Tibial nerve (tissue), 4 donors: ENCODE results near the gene NREP. TPM values are rescaled to one million over a fixed set of nuclear protein-coding genes. Genes with fewer than 3 reads are reported as not detected.

Experiments used
- DNase-seq, 2 donors: peaks; one replicate each; pipeline ENCODE4 v3.0.0-alpha.2; 2019; ENCODE audit warnings: low spot score in 2 of 2
- H3K27ac ChIP-seq, 4 donors: fragments of 200-600 bp; sonication (generic) in 3 of 4; one replicate each; pipeline ENCODE4 v1.5.1; 2017 to 2019; ENCODE audit warnings: mild to moderate bottlenecking in 1 of 4
- H3K27me3 ChIP-seq, 2 donors: fragments of 200-600 bp; sonication (generic) in 1 of 2; one replicate each; pipeline versions ENCODE4 v1.5.1 to v1.6.0; 2017 to 2019
- H3K36me3 ChIP-seq, 3 donors: fragments of 200-600 bp; sonication (generic); one replicate each; pipeline ENCODE4 v1.5.1; 2018 to 2019
- H3K4me1 ChIP-seq, 4 donors: fragments of 200-600 bp; sonication (generic) in 3 of 4; one replicate each; pipeline ENCODE4 v1.5.1; 2017 to 2019
- H3K4me3 ChIP-seq, 4 donors: fragments of 200-600 bp; sonication (generic) in 3 of 4; one replicate each; pipeline ENCODE4 v1.5.1; 2017 to 2019; ENCODE audit warnings: mild to moderate bottlenecking in 1 of 4, moderate library complexity in 1 of 4
- H3K9me3 ChIP-seq, 4 donors: fragments of 200-600 bp; sonication (generic) in 3 of 4; one replicate each; pipeline ENCODE4 v1.5.1; 2017 to 2019
- CTCF ChIP-seq, 5 experiments: fragments of 200-600 bp in 3 of 5; fragments of 450-650 bp in 2 of 5; sonication (generic) in 3 of 5; IDR thresholded peaks; one replicate each; pipeline ENCODE4 v1.5.1; 2016 to 2019; ENCODE audit warnings: antibody characterized with exemption in 5 of 5, mild to moderate bottlenecking in 3 of 5, moderate library complexity in 2 of 5
- EP300 ChIP-seq, 2 donors: sonication (generic); formaldehyde crosslinking; IDR thresholded peaks; one replicate each; pipeline ENCODE4 v1.6.1; 2017; ENCODE audit warnings: antibody characterized with exemption in 2 of 2, mild to moderate bottlenecking in 1 of 2
- POLR2A ChIP-seq, 2 donors: fragments of 450-650 bp; IDR thresholded peaks; one replicate each; pipeline ENCODE4 v1.6.1; 2017; ENCODE audit warnings: antibody characterized with exemption in 2 of 2, mild to moderate bottlenecking in 2 of 2, moderate library complexity in 2 of 2
- WGBS, 2 donors: methylation state at CpG; one replicate each; pipeline ENCODE4 v1.1.5; 2018; 5-methylcytosine and 5-hydroxymethylcytosine counted together
- total RNA-seq, 4 donors: library from RNA; depleted of rRNA; stranded (reverse); fragments of >200 nt; gene quantifications; one replicate each; pipeline ENCODE4 v1.1.0, GENCODE V29; 2016

The NREP gene
- total RNA-seq, 4 donors from 2014 or later = 3.3 to 18.0 (median 11.3) TPM

DNA sequence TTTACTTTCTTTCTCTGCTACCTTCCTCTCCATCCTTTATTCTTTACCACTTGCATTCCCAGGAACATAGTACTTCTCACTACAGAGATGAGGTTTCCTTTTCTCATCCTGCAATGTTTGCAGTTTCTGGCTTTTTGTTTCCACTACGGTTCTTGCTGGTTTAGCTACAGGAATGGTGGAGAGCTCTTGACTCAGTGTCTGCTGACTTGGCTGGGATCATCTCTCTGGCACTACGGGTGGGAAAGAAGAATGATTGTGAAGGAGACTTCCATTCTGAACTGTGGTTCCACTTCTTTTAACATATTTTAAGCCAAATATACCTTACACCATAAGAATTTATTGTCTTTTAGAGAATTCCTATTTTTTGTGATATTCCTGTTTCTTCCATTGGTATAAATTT is 65.1 kb downstream of the NREP start:
- Histone ChIP-seq H3K36me3 (no peaks in the 10 kb centered on the region), H3K9me3 (no peaks in the 10 kb centered on the region), H3K27me3 (no peaks in the 10 kb centered on the region), H3K27ac (no peak overlapping the region), H3K4me3 (no peak overlapping the region), H3K4me1 (no peaks in the 10 kb centered on the region)
- DNase-seq = no peak
- WGBS, 2 donors = 77 to 92% methylated on average over 2 of the region's 2 CpGs
- TF ChIP-seq EP300 (IDR thresholded peaks at IDR 0.05) = no peak
- no peak for TF ChIP-seq CTCF (IDR thresholded peaks at IDR 0.05)
- TF ChIP-seq POLR2A (IDR thresholded peaks at IDR 0.05) = no peak

GRCh38 chr5:111691508-111691907 is 65.5 kb downstream of the NREP start:
- no peak overlapping the region for H3K27ac ChIP-seq
- H3K36me3 ChIP-seq = no peaks in the 10 kb centered on the region
- 87 to 93% methylated on average over 3 of the region's 3 CpGs for WGBS, 2 donors
- H3K4me1 ChIP-seq = no peaks in the 10 kb centered on the region
- TF ChIP-seq CTCF (IDR thresholded peaks at IDR 0.05) (no peak), EP300 (IDR thresholded peaks at IDR 0.05) (no peak), POLR2A (IDR thresholded peaks at IDR 0.05) (no peak)
- no peak for DNase-seq
- H3K4me3 ChIP-seq = no peak overlapping the region
- H3K27me3 ChIP-seq = no peaks in the 10 kb centered on the region
- no peaks in the 10 kb centered on the region for H3K9me3 ChIP-seq

DNA sequence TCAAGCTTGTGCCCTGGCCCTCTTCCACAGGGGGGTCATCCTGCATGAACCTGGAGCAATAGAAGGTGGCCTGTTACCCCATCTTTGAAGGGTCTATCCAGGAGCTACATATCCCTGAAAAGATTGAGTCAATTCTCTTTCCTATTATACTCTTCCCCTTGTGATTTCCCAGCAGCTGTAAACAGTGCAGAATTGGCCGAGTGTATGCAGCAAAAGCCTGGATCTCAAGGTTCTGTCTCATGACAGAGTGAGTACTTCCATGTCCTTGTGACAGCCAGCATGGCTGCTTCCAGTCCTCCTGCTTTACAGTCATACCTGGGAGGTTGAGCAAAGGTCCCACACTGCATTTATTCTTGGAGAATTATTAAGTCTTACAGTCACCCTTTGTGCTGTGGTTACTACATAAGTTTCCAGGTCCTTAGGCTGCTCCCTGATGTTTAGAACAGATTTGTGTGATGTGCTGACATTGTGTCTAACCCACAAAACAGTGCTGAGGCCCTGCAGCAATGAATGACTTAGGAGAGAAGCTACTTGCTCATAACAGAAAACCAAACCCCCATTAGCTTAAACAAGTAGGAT is 67.5 kb downstream of the NREP start:
- Histone ChIP-seq H3K27ac (no peak overlapping the region), H3K9me3 (no peaks in the 10 kb centered on the region), H3K27me3 (no peaks in the 10 kb centered on the region), H3K36me3 (no peaks in the 10 kb centered on the region), H3K4me3 (no peak overlapping the region), H3K4me1 (no peaks in the 10 kb centered on the region)
- no peak for DNase-seq
- TF ChIP-seq CTCF (IDR thresholded peaks at IDR 0.05) (no peak), EP300 (IDR thresholded peaks at IDR 0.05) (no peak), POLR2A (IDR thresholded peaks at IDR 0.05) (no peak)
- WGBS, 2 donors = 69 to 80% methylated on average over 1 of the region's 1 CpG

GRCh38 chr5:111685969-111686368 is 71.0 kb downstream of the NREP start:
- WGBS, 2 donors = 99 to 100% methylated on average over 3 of the region's 3 CpGs

DNA sequence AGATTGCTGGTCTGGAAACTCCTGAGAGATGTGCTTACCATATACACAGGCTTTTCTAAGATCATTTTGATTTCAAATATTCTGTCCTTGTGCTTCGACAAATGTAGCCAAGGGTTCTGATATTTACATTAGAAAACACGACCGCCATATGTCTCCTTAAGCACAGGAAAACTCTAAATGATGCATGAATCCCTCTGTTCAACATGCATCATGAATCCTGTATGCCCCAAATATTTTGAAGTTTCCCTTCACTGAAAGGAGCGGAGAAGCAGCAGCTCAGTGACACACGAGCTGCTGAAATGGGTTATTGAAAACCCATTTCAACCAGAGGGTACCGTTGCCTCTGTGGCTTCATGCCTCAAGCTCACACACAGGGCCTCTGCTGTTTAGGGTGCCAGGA is 74.4 kb downstream of the NREP start:
- Histone ChIP-seq H3K9me3 (no peaks in the 10 kb centered on the region), H3K27me3 (no peaks in the 10 kb centered on the region), H3K36me3 (no peaks in the 10 kb centered on the region), H3K27ac (no peak overlapping the region), H3K4me3 (no peak overlapping the region), H3K4me1 (peaks cover 0 to 27% (median 14%) of the 10 kb centered on the region in 4 donors)
- WGBS, 2 donors = 77 to 80% methylated on average over 6 of the region's 6 CpGs
- no peak for DNase-seq
- TF ChIP-seq EP300 (IDR thresholded peaks at IDR 0.05) (no peak), CTCF (IDR thresholded peaks at IDR 0.05) (no peak), POLR2A (IDR thresholded peaks at IDR 0.05) (no peak)

More at GRCh38 chr5:111685969-111686368, 71.0 kb downstream of the NREP start:
- H3K36me3 ChIP-seq = no peaks in the 10 kb centered on the region
- no peaks in the 10 kb centered on the region for H3K9me3 ChIP-seq
- no peaks in the 10 kb centered on the region for H3K27me3 ChIP-seq
- no peak for TF ChIP-seq EP300 (IDR thresholded peaks at IDR 0.05)
- no peak for DNase-seq
- H3K4me1 ChIP-seq = peaks cover 0 to 20% (median 7%) of the 10 kb centered on the region in 4 donors
- H3K4me3 ChIP-seq = no peak overlapping the region
- no peak overlapping the region for H3K27ac ChIP-seq

DNA sequence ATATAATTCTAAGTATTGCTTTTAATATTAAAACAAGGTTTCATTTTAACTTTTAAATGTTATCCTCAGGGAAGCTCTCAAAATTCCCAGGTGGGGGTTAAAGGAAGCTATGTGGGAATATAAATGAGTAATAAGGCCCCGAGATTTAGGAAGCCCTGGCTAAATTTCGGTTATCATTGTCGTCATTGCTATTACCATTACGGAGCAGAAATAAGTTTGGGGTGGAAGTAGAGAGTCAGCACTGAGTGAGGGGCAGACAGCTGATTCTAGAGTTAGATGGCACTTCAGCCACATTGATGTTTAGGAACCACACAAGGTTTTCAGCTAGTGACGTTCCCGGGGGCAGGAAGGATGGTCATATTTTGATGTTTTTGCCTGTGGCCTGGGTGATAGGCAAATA is 74.9 kb downstream of the NREP start:
- Histone ChIP-seq H3K9me3 (no peaks in the 10 kb centered on the region), H3K36me3 (no peaks in the 10 kb centered on the region), H3K27me3 (no peaks in the 10 kb centered on the region), H3K27ac (no peak overlapping the region), H3K4me3 (peak overlapping the region in 1 of 4 donors; percentile 20), H3K4me1 (peaks cover 0 to 28% (median 14%) of the 10 kb centered on the region in 4 donors)
- TF ChIP-seq POLR2A (IDR thresholded peaks at IDR 0.05) (no peak), EP300 (IDR thresholded peaks at IDR 0.05) (no peak), CTCF (IDR thresholded peaks at IDR 0.05) (no peak)
- 56 to 57% methylated on average over 6 of the region's 6 CpGs for whole genome bisulfite sequencing, 2 donors
- DNase-seq = no peak
